Mammary epithelial cell (primary cell): Measurements from ENCODE around the gene PDGFC.

Experiments used
- CTCF ChIP-seq, 2 donors: IDR thresholded peaks in 1 of 2; conservative IDR thresholded peaks in 1 of 2; 2 replicates each; pipeline ENCODE4 v1.5.1; 2011 to 2012; ENCODE audit warnings: inconsistent platforms in 2 of 2, low read length in 2 of 2, mild to moderate bottlenecking in 2 of 2, control low read depth in 1 of 2, low read depth in 1 of 2; ENCODE audit not compliant: insufficient read depth in 1 of 2; ENCODE audit errors: extremely low read depth in 1 of 2
- EZH2 ChIP-seq: IDR thresholded peaks from 2 replicates; pipeline ENCODE4 v1.6.1; 2012; ENCODE audit warnings: low read length, inconsistent platforms, borderline replicate concordance

- TF ChIP-seq CTCF (conservative IDR thresholded peaks at IDR 0.05 in 1 of 2, IDR thresholded peaks at IDR 0.05 in 1 of 2; ENCODE audit: extremely low read depth in 1 of 2, insufficient read depth in 1 of 2, low read depth in 1 of 2, low read length in 2 of 2) (no peak), EZH2 (no peak)
These were observed 96.5 kb downstream of the PDGFC start for GRCh38 chr4:156875055-156875454.
